HG03342 (cell line): ENCODE measurements around the gene CMC2.

ENCODE experiments used
- ATAC-seq: cut with Tn5 transposase; IDR thresholded peaks from one replicate; pipeline ENCODE4 v1.9.1; 2021; ENCODE audit warnings: mild to moderate bottlenecking, moderate library complexity; ENCODE audit not compliant: unreplicated experiment

Gene CMC2

DNA sequence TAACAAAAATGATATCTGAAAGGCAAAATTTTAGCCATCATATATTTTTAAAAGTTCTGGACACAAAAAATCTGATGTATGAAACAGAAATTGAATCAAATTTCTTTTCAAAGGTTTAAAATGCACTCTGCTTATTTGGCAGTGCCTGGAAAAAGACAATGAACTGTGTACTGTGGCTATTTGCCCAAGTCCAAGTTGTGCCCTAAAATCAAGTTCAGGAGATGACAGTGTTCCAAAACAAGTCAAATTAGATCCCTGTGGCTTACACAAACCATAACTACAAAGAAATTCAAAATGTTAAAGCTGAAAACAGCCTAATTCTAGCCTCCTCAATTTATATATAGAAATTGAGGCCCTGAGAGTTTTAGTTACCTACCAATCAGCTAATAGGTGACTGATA, 25.6 kb downstream of the CMC2 start:
- no peak for ATAC-seq

DNA sequence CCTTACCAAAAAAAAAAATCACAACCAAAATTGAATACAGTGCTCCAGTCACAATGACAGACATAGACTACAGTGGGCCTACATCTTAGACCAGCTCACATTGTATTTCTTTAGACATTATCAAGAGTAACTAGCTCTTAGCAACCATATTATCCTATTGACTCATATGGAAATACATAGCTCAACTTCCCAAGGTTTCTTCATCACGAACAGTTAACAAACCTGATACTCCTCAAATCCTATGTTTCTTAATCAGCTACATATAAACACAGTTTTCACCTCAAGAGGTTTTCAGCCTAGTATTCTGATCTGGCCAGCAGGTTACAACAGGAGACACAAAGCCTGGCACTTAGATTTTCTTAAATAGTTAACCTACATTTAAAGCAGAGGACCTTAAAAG, 29.7 kb downstream of the CMC2 start:
- no peak for ATAC-seq

- no peak for ATAC-seq
Observed at GRCh38 chr16:80974649-80975376, 31.9 kb downstream of the CMC2 start.

- ATAC-seq, result no peak
Observed at GRCh38 chr16:80973991-80974390, 32.7 kb downstream of the CMC2 start.

DNA sequence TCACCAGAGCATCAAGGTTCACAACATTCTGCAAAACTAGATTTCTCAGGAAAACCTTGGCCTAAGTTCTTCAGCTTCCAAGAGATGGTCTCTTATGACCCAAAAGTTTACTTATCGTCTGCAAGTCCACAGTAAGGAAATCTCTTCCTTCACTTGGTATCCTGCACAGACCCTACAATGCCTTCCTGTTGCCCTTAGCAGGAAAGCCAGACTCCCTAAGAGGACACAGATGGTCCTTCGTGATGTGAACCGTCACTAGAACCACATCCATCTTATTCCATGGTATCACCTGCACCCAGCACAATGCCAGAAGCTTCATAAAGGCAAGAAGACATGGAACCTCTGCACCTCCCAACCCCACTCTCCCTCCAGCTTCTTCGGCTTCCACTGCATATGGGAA, 34.1 kb downstream of the CMC2 start:
- ATAC-seq, result no peak

DNA sequence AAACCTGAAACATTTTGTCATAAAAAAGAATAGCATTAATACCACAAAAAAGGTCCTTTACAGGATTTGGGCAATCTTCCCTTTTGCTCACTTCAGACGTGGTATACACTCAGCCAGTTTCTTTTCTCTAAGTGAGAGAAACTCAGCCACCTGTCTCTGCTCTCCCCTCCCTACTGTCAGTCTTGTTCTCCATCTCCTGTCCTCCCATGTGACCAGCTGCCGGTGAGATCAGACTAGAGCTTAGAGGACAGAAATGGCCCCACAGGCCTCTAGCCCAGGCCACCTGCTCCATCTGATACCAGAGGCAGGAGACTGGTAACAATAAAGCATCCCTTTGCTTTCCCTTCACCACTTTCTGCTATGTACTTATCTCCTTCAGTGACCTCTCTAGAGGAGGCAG, 34.9 kb downstream of the CMC2 start:
- peak; percentile 66 for ATAC-seq

GRCh38 chr16:80969114-80969484, 37.6 kb downstream of the CMC2 start:
- no peak for ATAC-seq

- no peak for ATAC-seq
Observed at GRCh38 chr16:80968386-80969113, 38.1 kb downstream of the CMC2 start.

GRCh38 chr16:80966617-80967016, 40.1 kb downstream of the CMC2 start:
- no peak for ATAC-seq

- no peak for ATAC-seq
Observed at GRCh38 chr16:80964351-80964750, 42.3 kb downstream of the CMC2 start.

DNA sequence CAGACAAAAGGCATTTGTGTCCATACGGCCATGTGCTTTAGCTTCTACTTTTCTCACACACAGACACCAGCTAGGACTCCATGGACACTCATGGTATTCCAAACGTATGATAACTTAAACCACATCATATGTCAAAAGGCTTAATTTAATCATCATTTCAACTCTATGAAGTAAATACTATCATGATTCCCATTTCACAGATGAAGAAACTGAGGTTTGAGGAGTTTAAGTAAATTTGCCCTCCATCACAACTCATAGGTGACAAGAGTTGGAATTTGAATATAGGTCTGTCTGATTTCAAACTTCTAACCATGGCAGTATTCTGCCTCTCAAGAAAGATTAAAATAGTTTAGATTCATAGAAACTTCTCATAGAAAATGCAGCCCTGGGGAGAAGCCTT, 43.8 kb downstream of the CMC2 start:
- ATAC-seq, result no peak

- no peak for ATAC-seq
Observed at GRCh38 chr16:80958284-80958683, 48.4 kb downstream of the CMC2 start.

DNA sequence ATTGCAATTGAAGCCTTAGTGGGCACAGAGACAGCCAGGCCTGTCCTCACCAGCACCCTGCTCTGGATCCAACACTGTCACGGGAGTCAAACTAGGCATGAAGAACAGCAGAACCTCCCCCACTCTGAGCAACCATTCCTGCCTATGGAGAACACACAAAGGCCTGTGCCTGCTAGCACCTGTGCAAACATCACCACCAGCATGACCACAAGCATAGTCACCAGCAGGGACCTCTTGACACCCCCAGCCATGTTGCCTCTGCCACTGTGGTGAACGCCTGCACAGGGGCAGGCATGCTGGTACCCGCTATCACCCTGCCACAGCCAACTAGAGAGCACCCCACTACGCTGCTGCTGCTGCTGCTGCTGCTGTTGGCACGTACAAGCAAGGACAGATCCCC, 51.7 kb downstream of the CMC2 start:
- ATAC-seq, result no peak

- ATAC-seq, result no peak
Observed at GRCh38 chr16:80948886-80949493, 57.7 kb downstream of the CMC2 start.

DNA sequence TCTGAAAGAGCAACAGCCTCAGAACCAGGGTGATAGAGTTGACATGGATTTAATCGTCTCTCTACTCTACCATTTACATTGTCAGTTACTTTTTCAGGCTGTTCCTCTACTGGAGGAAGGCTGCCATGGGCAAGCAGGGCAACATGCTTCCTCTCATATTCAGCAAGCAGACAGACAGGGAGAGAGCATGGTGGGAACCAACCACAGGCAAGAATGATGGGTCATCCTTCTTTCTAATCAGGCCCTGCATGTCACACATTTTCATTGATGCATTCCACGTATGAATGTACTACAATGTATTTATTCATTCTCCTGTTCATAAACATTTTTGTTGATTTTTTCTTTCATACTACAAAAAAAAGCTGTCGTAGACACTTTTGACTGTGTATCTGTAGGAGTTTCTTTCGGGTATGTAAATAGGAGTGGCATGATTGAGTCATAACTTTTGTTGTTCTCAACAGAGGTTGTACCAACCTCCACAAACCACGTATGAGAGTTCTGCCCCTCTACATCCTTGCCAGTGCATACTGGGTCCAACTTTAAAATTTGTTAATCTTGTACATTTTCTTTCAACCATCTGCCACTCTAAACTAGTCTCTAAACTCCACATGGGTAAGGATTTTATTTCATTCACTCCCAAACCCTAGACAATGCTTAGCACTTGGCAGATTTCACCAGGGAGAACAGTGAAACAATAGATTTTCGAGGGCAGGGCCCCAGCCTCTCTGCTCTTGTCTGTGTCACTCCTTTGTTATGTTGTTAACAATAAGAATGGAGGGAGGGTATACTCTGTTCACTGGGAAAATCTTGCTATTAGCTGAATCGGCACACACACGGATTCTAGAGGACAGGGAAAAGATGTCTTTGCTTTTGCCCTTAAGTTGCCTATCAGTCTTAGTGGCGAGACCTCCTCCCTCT, 58.7 kb downstream of the CMC2 start:
- no peak for ATAC-seq

- ATAC-seq, result no peak
Observed at GRCh38 chr16:80947239-80947638, 59.4 kb downstream of the CMC2 start.

GRCh38 chr16:80946481-80946880, 60.2 kb downstream of the CMC2 start:
- ATAC-seq, result no peak

DNA sequence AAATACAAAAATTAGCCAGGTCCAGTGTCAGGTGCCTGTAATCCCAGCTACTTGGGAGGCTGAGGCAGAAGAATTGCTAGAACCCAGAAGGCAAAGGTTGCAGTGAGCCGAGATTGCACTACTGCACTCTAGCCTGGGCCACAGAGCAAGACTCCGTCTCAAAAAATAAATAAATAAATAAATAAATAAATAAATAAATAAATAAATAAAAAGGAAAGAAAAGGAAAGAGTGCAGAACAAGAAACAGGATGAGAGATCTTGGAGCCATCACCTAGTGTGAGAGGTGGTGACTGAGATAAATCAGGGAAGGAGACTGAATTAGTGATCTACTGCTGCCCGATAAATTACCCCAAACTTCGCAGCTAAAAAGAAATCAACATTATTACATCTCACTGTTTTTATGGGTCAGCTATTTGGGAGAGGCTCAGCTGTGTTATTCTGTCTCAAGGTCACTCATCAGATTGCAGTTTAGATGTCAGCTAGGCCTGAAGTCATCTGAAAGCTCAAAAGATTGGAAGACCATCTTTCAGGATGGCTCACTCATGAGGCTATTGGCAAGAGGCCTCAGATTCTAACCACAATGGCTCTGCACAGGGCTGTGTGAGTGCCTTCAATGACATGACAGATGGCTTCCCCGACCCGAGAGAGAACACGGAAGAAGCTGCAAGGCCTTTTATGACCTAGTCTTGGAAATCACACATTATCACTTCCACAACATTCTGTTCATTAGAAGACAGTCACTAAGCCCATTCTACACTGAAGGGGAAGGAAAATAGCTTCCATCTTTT, 66.4 kb downstream of the CMC2 start:
- no peak for ATAC-seq

GRCh38 chr16:80938879-80939260, 67.8 kb downstream of the CMC2 start:
- ATAC-seq, result no peak
